Activated naive CD4-positive, alpha-beta T cell (primary cell): ENCODE data around the gene MED13L.
"Not testable (repeated sequence)": the region's sequence is repeated elsewhere in the genome, so short reads cannot be mapped to it uniquely, and the experiment has no call there.

Source experiments
- DNase-seq, 4 experiments: peaks; one replicate each; lab custom pipeline; 2025; lab: John Stamatoyannopoulos, UW

The MED13L gene

DNA sequence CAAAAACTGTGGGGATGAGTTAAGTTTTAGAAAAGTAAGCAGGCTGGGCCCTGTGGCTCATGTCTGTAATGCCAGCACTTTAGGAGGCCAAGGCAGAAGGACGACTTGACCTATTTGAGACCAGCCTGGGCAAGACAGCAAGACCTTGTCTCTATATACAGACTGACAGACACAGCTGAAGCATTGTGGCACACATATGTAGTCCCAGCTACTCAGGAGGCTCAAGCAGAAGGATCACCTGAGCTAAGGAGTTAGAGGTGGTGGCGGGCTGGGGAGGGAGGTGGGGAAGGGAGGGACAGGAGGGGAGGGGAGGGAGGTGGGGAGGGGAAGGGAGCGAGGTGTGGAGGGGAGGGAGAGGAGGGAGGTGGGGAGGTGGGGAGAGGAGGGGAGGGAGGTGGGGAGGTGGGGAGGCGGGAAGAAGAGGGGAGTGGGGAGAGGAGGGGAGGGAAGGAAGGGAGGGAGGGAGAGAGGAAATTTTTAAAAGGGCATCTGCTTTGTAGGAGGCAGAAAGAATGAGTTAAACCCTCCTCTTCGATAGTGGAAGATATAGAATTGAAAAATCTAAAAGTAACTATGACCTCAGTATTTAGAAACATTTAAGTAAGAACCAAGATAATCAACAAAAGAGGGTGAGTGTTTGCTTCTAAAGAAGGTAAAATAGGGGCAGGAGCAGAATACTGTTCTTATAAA, 30.9 kb downstream of the MED13L start:
- no peak for DNase-seq

DNA sequence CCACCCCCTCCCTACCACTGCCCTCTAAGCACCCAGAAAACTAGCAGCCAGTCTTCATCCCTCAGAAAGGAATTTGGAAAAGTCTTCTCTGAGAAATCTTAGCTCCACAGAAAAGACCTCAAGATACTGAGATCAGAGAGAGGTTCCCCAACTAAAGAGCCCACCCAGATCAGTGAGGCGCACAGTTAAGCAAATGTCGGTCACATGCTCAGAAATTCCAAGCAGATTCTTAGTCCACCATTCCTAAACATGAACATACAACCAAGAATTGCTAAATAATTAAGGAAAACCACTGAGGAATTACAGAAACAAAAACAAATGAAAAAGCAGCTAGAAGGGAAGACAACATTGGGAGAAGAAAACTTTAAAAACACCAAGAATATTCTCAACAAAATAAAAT, 32.3 kb downstream of the MED13L start:
- DNase-seq = no peak

DNA sequence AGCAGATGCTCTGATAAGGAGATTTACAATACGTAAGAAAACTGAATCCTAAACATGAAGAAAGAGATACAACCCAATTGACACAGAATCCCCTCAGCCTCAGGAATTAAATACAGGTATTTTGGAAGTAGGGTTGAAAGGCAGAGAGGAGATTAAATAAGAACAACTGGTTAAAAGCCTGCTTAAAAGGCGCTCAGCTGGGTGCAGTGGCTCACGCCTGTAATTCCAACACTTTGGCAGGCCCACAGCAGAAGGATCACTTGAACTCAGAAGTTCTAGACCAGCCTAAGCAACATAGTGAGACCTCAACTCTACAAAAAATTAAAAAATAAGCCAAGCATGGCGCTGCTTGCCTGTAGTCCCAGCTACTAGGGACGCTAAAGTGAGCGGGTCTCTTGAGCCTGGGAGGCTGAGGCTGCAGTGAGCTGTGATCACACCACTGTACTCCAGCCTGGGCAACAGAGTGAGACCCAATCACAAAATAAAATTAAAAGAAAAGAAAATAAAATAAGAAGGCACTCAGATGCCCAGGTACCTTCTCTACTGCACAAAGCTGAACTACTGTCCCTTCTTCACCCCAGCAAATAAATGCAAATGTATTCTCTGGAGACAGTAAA, 32.9 kb downstream of the MED13L start:
- DNase-seq = no peak

DNA sequence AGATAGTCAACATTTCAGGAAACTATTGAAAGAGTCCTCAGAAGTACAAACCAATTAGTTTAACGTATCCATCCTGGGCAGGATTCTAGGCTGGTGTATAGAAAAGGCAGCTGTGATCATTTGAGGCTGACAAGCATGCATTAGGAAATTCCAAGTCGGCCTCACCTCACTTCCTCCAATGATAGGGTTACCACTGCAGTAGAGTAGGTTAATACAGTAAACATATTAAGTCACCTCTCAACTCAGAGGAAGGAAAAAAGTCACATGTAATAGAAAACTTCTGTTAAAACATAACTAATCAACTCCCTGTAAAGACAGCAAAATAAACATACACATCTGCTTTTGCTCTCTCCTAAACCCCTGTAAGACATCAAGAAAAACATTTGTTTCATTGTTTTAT, 33.5 kb downstream of the MED13L start:
- DNase-seq = no peak

DNA sequence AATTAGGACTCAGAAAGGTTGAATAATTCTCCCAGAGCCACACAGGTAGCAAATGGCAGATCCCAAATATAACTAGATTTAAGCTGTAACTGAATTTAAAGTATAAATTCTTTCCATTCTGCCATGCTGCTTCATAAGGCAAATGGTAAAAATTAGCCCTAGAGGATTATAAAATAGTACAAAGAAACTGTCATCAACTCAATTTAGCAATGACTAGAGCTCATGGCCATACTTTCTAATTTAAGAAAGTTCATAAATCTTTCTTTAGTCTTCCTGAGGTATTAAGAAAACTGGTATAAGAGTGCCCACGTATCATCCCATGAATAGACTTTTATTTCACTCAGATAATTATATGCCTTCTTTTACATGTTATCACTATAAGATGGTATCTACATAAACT, 34.8 kb downstream of the MED13L start:
- DNase-seq = no peak

DNA sequence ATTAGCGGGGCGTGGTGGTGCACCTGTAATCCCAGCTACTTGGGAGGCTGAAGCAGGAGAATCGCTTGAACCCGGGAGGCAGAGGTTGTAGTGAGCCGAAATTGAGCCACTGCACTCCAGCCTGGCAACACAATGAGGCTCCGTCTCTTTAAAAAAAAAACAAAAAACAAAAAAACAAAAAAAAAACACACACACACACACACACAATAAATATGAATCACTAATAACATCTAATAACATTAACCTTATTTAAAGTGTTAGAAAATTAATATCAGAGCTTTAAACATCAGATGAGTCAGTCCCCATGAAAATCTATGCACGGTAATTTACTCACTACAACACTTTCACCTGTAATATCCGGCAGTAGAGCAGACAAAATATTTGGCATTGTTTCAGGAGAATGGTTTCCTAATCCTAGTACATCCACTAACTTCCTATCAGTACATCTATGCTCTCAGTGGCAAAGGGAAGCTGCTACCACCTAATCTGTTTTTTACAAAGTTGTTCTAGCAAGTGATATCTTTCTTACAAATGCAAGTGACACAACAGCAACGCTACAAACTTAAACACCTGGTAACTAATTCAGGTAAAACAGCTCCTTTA, 36.2 kb downstream of the MED13L start:
- no peak for DNase-seq

DNA sequence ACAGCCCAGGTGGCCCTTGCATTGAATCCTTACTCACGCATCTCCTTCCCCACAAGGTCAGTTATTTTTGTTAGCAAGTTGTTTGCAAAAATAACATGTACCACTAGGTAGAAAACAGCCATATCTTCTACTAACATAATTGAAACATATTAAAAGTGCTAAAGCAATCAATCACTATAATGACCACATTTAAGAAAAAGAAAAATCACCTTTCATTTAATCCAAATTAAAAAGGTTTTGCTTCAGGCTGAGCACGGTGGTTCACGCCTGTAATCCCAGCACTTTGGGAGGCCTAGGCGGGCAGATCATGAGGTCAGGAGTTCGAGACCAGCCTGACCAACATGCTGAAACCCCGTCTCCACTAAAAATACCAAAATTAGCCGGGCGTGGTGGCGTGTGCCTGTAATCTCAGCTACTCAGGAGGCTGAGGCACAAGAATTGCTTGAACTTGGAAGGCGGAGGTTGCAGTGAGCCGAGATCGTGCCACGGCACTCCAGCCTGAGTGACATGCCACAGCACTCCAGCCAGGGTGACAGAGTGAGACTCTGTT, 38.8 kb downstream of the MED13L start:
- not testable (repeated sequence) for DNase-seq

DNA sequence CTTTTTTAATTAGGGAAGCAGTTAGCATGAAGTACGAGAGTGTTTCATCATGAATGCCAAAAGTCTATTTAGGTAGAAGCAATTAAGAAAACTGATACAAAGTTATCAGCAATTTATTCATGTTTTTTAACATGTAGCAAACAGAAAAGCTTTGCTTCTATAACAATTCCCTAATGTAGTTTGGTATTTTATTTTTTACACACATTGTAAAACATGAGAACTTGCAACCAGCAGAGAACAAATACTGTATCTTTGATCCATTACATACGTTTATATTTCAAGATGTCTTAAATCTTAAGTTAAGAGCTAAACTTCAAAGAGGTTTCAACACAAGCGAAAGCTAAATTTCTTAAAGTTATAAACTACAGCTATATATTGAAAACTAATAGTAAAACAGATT, 39.3 kb downstream of the MED13L start:
- no peak for DNase-seq

DNA sequence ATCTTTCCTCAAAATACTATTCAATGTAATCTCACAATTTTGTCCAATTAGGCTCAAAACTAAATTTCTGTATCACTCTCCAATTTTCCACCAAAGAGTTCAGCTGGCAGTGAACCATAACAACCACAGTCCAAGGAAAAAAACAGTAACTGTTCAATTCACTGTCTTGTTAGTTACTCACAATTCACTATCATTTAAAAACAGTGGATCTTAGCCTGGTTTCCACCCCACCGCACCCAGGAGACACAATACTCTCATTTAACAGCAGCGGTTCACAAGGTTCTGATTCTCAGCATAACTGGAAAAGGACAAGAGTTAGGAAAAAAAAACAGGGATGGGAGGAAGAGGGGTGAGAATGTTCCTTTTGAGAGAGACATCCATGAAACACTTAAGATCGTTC, 40.5 kb downstream of the MED13L start:
- no peak for DNase-seq

DNA sequence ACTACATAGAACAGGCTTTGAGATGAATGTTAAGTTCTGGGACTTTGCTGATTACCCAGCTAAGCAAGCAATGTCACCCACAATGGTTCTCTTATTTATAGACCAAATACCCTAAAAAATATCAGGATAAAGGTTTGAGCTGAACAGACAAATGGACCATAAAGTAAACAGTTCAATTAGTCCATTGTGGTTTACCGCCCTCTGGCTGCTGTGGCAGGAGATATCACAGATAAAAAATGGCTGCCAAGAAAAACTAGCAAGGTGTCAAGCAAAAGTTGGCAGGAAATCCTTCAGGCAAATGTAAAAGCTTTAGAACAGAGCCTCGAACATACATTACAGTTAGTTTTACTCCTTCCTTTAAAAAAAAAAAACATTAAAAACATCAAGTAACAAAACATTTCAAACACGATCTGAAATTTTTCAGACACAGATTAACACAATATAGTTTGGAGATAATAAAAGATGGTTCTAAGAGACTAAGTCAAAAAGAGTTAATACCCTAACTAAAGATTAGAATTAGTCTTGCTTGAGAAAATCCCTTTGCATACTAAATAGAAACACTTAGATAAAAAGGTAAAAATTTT, 41.3 kb downstream of the MED13L start:
- DNase-seq = peak in 3 of 4 experiments; percentile 2 to 14 (median 6)

DNA sequence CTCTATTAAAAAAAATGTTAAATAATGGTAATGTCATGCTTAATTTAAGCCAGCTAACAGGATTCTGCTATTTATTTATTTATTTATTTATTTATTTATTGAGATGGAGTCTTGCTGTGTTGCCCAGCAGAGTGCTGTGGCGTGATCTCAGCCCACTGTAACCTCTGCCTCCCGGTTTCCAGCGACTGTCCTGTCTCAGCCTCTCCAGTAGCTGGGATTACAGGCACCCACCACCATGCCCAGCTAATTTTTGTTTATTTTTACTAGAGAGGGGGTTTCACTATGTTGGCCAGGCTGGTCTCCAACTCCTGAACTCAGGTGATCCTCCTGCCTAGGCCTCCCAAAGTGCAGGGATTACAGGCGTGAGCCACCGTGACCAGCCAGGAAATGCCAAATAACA, 43.3 kb downstream of the MED13L start:
- not testable (repeated sequence) for DNase-seq

DNA sequence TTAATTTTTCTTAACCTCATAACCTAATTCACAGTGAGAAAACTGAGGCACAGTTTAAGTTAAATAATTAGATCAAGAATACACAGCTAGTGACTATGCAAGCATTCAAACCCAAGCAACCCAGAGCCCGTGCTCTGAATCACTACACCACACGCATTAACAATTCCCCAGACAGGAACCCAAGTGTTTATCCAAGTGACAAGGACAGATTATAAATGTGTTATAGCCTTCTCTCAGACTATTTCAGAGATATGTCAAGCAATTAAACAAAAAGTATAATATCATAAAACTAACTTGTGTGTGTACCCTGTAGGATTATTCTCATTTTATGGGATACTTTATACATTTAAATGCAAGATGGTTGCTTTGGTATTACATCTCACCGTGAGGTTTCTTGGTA, 43.8 kb downstream of the MED13L start:
- no peak for DNase-seq

DNA sequence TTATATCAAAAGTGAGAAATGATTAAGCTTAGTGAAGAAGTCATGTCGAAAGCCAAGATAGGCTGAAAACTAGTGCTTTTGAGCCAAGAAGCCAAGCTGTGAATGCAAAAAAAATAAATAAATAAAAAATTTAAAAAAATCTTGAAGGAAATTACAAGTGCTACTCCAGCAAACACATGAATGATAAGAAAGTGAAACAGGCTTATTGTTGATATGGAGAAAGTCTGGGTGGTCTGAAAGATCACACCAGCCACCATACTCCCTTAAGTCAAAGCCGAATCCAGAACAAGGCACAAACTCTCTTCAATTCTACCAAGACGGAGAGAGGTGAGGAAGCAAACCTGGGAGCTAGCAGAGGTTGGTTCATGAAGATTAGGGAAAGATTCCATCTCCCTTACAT, 49.7 kb downstream of the MED13L start:
- no peak for DNase-seq

DNA sequence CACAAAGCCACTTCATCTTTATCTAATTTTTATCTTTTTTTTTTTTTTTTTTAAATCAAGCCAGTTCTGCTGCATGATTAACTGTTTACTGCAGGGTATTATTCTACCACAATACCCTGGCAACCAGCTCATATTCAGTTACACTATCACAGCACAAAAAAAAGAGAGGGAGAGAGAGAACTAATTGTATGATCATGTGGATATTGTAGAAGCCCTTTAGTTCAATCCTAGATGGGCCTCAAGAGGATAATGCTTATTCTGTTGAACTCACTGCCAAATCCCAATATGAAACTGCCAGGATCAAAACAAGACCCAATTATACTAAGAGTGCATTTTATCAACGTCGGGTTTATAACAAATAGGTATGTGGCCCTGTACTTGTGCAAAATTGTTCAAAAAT, 51.5 kb downstream of the MED13L start:
- DNase-seq = no peak

DNA sequence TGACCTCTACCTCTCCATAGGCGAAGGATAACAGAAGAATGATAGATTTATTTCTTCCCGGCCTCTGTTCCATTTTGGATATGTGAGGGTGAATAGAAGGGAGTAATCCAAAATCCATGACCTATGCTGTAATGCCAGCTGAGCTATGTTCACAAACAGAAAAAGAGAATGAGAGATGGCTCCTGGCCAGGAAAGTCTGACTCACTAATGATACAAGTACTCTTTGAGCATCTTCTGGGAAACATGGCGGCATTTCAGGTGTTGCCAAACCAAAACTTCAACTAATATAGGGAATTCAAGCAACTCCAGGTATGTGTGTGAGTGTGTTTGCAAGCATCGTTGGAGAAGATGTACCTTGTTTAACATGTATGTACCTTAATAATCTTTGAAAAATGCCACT, 55.1 kb downstream of the MED13L start:
- no peak for DNase-seq

DNA sequence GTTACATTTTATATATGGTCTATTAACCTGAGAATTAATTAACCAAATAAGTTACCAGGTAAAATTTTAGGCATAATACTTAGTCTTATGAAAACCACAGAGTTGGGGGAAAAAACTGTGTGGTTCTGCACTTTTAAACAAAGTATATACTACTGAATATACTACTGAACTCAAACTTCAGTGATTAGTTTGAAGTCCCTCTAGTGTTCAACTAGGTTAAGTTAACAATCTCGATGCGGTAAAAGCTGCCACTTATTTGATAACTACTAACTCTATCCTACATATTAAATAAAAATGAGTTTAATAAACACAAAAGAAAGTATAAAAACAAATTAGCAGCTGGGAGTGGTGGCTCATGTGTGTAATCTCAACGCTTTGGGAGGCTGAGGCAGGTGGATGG, 56.7 kb downstream of the MED13L start:
- no peak for DNase-seq

DNA sequence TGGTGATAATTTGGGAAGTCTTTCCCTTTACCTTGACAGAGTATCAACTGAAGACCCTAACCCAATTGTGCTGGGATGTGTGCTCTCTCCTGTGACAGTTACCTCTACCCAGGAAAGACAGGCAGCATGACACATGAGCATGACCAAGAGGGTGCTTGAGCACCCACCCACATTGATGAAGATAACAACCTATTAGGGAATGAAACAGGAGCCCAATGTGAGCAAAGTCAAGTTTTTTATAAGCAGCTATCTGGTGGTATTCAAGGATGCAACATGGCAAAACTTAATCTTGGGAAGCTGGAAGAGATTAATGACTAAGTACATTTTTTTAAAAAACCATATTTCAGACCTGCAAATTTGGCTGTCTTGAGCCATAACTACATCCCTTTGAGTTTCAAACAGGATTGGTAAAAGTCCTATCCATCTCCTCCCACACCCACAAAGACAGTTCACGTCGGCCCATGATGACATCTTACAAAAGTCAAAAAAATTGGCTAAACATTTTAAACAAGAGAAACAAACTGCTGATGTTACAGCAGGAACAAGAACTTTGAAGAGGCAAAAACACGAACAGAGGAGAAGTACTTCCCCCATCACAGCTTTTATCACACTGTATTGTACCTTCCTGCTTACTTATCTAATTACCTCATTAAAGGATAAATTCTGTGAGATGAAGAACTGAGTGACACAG, 60.3 kb downstream of the MED13L start:
- no peak for DNase-seq

DNA sequence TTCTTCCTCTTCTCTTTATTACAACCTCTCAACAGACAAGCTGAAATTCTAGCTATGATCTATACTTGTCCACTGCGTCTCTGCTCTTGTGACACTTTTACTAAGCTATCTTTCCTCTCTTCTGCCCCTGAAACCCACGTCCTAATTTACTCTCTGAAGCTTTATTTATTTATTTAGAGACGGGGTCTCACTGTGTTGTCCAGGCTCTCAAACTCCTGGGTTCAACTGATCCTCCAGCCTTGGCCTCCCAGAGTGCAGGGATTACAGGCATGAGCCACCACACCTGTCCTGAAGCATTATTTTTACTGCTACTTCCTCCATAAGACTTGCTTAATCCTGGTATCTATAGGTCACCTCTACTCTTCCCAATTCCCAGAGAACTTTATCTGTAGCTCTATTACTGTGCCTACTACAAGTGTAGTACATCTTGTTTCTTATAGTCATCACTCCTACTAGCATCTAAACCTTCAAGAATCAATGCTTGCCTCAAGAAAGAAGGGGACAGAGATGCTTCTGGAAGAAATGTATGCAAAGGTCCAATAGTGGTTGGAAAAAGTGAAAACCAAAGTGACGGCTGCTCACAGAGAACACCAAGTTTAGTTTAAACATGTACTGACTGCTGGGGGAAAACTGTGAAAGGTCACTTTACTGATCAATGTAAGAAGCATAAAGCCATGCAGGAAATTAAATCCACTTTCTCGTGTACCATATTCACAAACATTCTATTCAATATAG, 61.3 kb downstream of the MED13L start:
- DNase-seq = no peak

DNA sequence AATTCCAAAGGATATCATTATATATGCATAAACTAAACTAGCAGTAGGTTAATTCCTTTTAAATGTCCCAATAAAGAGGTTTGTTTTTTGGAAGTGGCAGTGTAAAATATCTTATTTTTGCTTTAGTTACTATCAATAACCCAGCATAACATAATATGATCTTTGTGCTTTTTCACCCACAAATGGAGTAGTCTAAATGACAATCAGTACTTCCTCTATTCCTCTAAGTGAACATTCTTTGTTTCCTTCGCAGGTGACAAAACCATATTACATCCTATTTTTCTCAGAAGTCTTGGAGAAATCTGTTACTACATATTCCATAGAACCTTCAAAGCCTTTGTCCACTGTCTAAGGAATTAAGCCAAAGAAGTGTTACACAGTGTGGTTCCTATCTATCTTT, 62.5 kb downstream of the MED13L start:
- no peak for DNase-seq

DNA sequence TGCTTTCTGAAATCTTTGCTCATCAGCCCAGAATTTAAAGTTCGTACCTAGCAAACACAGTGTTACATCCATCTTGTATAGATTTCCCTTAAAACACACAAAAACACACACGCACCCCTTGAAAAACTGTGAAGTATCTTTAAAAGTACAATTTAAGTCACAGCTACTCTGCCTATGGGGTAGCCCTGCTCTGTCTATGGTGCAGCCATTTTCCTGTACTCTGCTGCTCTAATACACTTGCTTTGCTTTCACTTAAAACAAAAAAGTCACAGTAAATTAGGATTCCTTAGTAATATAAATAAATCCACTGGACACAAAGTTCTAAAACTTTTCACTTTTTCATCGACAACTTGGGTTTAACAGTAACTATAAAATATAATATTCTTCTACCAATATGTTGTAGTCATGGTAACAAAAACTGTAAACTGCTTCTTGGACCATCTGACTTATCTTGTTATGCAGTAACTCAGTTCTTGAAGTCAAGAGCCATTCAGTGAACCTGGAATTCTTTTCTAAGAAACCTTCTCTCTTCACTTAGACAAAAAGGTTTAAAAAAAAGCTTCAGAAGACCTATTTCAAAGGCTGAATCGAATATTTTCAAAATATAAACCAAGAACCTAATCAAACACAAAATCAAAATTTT, 63.5 kb downstream of the MED13L start:
- no peak for DNase-seq

DNA sequence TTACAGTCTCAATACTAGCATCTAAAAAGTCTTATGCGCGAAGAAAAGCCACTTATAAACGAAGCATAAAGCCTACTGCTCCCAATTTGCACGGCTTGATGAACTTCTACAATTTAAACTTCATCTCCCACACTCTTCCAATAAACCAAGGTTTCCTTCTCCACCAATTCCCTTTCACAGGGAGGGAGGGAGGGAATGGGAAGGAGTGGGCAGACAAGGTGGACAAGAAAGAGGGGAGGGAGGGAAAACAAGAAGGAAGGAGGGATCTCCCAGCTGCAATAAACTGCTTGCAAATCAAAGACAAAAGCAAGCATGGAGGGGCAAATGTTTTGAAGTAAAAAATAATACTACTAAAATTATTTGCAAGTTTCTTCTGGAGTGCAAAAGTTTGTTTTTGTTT, 64.5 kb downstream of the MED13L start:
- no peak for DNase-seq
